Measurements from ENCODE around the gene MC2R. TPM values are rescaled to one million over a fixed set of nuclear protein-coding genes. Genes with fewer than 3 reads are reported as not detected.

MC2R gene
- not detected in 2 replicates for total RNA-seq

GRCh38 chr18:13915391-13915790 is at the start of gene MC2R:
TSS of gene MC2R (minus strand) at chr18:13915536. CDS start at chr18:13885518, 30,018 bp downstream.

Other genes with a start within 250 kb of the MC2R start
- 39.8 and 49.6 TPM in 2 replicates for gene FAM210A, start 189.0 kb downstream of the MC2R start, total RNA-seq
- 28.9 and 30.1 TPM in 2 replicates for gene RNMT, start 188.9 kb downstream of the MC2R start, total RNA-seq
- not detected in 2 replicates for gene MC5R, start 91.4 kb downstream of the MC2R start, total RNA-seq
- 1.9 and 2.3 TPM in 2 replicates for gene ZNF519, start 216.9 kb upstream of the MC2R start, total RNA-seq